ENCODE data around the gene APOL3.
"Not testable (repeated sequence)": the region's sequence is repeated elsewhere in the genome, so short reads cannot be mapped to it uniquely, and the experiment has no call there.

The APOL3 gene

GRCh38 chr22:36134182-36134581 lies 26.4 kb downstream of the APOL3 start:
- DNase-seq (ENCODE audit: low read depth) = no peak

GRCh38 chr22:36131907-36132306 lies 28.6 kb downstream of the APOL3 start:
- DNase-seq (ENCODE audit: low read depth) = no peak

- no peak for DNase-seq (ENCODE audit: low read depth)
Measured at GRCh38 chr22:36129486-36130388, 30.8 kb downstream of the APOL3 start.

- no peak for DNase-seq (ENCODE audit: low read depth)
Measured at GRCh38 chr22:36129071-36129470, 31.5 kb downstream of the APOL3 start.

- no peak for DNase-seq (ENCODE audit: low read depth)
Measured at GRCh38 chr22:36125994-36126531, 34.5 kb downstream of the APOL3 start.

GRCh38 chr22:36125434-36125833 lies 35.1 kb downstream of the APOL3 start:
- DNase-seq (ENCODE audit: low read depth) = no peak

GRCh38 chr22:36124666-36125065 lies 35.9 kb downstream of the APOL3 start:
- DNase-seq (ENCODE audit: low read depth) = no peak

GRCh38 chr22:36123673-36124630 lies 36.6 kb downstream of the APOL3 start:
- DNase-seq (ENCODE audit: low read depth) = peak; percentile 90

GRCh38 chr22:36120621-36121351 lies 39.8 kb downstream of the APOL3 start:
- DNase-seq (ENCODE audit: low read depth) = not testable (repeated sequence)

GRCh38 chr22:36117053-36117554 lies 43.5 kb downstream of the APOL3 start:
- DNase-seq (ENCODE audit: low read depth) = no peak

- no peak for DNase-seq (ENCODE audit: low read depth)
Measured at GRCh38 chr22:36116127-36116526, 44.4 kb downstream of the APOL3 start.

- no peak for DNase-seq (ENCODE audit: low read depth)
Measured at GRCh38 chr22:36113121-36113520, 47.4 kb downstream of the APOL3 start.

GRCh38 chr22:36111316-36111715 lies 49.2 kb downstream of the APOL3 start:
- no peak for DNase-seq (ENCODE audit: low read depth)

- no peak for DNase-seq (ENCODE audit: low read depth)
Measured at GRCh38 chr22:36110306-36110881, 50.2 kb downstream of the APOL3 start.

- DNase-seq (ENCODE audit: low read depth) = no peak
Measured at GRCh38 chr22:36107436-36107835, 53.1 kb downstream of the APOL3 start.

GRCh38 chr22:36106910-36107309 lies 53.6 kb downstream of the APOL3 start:
- no peak for DNase-seq (ENCODE audit: low read depth)

GRCh38 chr22:36104988-36105387 lies 55.6 kb downstream of the APOL3 start:
- no peak for DNase-seq (ENCODE audit: low read depth)

GRCh38 chr22:36104435-36104834 lies 56.1 kb downstream of the APOL3 start:
- no peak for DNase-seq (ENCODE audit: low read depth)

GRCh38 chr22:36103891-36104290 lies 56.7 kb downstream of the APOL3 start:
- no peak for DNase-seq (ENCODE audit: low read depth)

GRCh38 chr22:36102995-36103394 lies 57.6 kb downstream of the APOL3 start:
- DNase-seq (ENCODE audit: low read depth) = no peak

- no peak for DNase-seq (ENCODE audit: low read depth)
Measured at GRCh38 chr22:36101756-36102155, 58.8 kb downstream of the APOL3 start.

All from activated T-cell treated with anti-CD3 and anti-CD28 coated beads for 1 hour (primary cell).